GM21529 (cell line): Measurements from ENCODE around the gene SLC30A7.
"Not testable (repeated sequence)": the region's sequence is repeated elsewhere in the genome, so short reads cannot be mapped to it uniquely, and the experiment has no call there.

Experiments
- ATAC-seq: cut with Tn5 transposase; IDR thresholded peaks from one replicate; pipeline ENCODE4 v1.9.1; 2021; ENCODE audit not compliant: unreplicated experiment

Gene SLC30A7

DNA sequence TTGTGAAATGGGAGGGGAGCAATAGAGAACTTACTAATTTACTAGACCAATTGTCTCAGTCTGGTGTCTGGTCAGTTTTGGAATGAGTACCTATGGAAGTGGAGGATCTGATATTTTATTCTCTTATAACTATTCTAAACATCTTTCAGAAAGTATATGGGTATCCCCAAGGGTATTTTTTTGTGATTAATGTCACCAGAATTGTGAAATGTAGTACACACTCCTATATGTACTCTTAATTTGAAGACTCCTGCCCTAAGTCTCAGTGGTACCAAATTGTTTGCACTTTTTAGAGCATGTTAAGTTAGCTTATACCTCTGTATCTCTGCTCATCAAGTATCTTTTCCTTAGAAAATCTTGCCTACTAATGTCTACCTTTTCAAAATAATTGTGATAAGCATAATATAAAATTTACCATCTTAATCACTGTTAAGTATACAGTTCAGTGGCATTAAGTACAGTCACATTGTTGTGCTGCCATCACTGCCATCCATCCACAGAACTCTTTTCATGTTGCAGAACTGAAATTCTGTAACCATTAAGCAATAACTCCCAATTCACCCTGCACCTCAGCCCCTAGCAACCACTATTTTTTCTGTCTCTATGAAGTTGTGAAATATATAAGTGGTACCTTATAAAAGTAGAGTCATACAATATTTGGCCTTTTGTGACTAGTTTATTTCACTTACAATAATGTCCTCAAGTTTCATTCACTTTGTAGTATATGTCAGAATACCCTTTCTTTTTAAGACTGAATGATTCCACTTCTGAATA is 40.5 kb downstream of the SLC30A7 start:
- ATAC-seq: no peak

DNA sequence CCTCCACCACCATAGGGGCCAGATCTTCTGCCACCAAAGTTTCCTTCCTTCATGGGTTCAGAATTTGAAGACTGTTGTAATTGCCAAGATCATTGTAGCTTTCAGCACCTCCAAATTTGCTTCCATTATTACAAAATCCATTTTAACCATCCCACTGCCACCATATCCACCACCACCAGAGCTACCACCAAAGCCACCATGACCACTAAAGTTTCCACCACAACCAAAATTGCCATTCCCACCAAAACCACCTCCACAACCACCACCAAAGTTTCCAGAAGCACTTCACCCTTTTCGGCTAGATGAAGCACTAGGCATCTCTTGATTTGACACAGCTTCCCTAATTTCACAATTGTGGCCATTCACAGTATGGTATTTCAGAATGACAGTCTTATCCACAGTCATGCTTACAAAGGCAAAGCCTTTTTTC is 45.2 kb downstream of the SLC30A7 start:
- no peak for ATAC-seq

DNA sequence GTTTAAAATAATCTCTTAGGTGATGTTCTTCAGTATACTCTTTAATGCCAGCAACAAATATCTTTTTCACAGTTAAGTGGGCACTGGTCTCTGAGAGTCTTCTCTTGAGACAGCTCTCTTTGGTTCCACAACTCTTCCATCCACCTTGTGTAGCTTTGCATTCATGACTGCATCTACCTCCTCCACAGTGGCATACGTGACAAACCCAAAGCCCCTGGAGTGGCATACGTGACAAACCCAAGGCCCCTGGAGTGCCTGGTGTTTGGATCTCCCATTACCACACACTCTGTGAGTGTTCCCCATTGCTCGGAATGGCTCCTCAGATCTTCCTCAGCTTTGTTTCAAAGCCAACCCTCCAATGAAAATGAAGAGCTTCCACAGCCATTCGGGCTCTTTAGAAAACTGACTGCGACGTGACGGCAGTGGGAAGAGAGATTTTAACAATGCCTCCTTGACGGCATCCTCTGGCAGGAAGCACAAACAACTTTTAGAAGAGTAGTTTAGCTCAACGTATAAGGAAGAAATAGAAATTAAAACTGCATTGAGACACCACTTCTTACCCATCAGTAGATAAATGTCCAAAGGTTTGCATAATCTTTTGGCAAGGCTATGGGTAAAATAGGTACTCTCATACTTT is 45.8 kb downstream of the SLC30A7 start:
- ATAC-seq: no peak

DNA sequence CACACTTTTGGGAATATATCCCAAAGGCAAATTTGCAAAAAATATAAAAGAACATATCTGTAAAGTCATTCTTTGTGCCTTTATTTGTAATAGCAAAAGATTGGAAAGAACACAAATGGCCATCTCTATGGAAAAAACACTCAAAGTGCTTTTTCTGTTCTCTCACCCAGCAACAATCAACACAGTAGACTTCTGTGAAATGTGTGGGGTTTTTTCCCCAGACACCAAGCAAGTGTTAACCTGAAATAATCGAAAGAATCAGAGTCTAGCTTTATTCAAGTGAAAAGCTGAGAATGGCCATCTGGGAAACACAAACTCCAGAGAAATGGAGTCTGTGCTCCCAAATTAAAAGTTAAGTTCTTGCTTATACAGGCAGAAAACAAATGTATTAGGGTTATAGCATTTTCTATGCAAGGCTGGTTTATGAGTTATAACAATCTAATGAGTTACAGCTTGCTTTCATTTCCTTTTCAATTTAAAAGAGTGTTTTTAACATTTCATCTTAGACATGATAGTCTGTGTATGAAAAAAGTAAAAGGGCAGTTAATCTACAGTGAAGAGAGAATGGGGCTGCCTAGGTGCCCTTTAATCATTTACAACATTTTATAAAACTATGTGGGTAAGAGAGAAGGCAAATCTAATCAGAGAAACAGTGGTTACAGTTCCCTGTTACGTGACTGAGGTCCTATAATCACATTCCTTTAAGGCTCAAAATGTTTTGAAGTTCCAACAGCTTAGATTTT is 46.6 kb downstream of the SLC30A7 start:
- ATAC-seq: no peak

- ATAC-seq: no peak
Observed at GRCh38 chr1:100943533-100943932, 47.6 kb downstream of the SLC30A7 start.

- not testable (repeated sequence) for ATAC-seq
Observed at GRCh38 chr1:100946064-100946463, 50.2 kb downstream of the SLC30A7 start.

DNA sequence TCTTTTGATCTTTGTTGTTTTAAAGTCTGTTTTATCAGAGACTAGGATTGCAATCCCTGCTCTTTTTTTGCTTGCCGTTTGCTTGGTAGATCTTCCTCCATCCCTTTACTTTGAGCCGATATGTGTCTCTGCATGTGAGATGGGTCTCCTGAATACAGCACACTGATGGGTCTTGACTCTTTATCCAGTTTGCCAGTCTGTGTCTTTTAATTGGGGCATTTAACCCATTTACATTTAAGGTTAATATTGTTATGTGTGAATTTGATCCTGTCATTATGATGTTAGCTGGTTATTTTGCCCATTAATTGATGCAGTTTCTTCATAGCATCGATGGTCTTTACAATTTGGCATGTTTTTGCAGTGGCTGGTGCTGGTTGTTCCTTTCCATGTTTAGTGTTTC is 51.9 kb downstream of the SLC30A7 start:
- not testable (repeated sequence) for ATAC-seq

- not testable (repeated sequence) for ATAC-seq
Observed at GRCh38 chr1:100948721-100949405, 53.0 kb downstream of the SLC30A7 start.

GRCh38 chr1:100949515-100950158 is 53.7 kb downstream of the SLC30A7 start:
- peak; percentile 83 for ATAC-seq

- ATAC-seq: no peak
Observed at GRCh38 chr1:100950337-100950736, 54.4 kb downstream of the SLC30A7 start.

DNA sequence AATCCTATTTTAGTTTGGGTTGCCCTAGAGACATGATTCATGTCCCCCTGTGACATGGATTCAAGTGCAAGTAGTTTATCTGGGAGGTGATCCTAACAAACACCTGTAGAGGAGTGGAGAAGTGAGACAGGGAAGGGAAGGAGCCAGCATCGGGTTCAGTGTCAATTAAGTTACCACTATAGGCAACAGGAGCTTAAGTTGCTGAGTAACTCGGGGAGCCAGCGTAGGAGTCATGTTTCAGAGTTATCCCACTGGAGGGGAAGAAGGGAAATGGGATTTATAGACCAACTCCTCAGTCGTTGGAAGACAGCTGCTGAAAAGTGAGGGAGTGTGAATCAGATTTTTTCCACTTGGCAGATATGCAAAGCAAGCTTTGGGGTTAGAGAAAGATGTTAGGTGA is 54.9 kb downstream of the SLC30A7 start:
- ATAC-seq: no peak

- ATAC-seq: no peak
Observed at GRCh38 chr1:100952104-100952745, 56.3 kb downstream of the SLC30A7 start.

GRCh38 chr1:100952970-100953369 is 57.1 kb downstream of the SLC30A7 start:
- not testable (repeated sequence) for ATAC-seq

DNA sequence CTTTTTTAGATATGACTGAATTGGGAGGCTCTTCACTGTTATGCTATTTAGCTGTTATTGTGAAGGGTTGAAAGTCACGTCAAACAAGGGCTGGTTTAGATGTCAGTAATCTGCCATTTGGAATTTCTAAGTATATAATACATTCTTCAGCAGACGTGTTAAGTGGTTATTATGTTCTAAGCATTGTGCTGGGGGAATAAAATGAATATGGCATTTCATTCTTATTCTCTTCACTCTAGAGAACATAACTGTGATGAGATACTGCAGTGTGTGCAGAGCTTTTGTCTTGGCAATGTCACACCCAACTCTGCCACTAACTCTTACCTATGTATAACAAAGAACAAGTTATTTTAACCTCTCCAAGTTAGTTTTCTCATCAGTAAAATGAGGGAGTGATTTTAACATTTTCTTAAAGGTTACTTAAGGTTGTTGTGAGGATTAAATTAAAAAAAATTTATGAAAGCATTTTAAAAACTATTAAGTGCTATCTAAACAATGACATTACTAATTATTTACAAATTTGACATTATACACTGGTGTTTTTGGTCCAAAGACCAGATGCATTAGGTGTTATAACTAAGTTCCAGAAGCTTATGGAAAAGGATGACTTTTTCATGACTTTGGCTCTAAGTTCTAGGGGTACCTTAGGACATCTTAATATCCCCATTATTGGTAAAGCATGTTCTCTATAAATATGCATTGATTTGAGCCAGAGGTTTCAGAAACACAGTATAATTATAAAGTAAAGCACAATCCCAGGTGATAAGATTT is 58.3 kb downstream of the SLC30A7 start:
- ATAC-seq: no peak

GRCh38 chr1:100955322-100955721 is 59.4 kb downstream of the SLC30A7 start:
- no peak for ATAC-seq

- no peak for ATAC-seq
Observed at GRCh38 chr1:100959502-100960060, 63.7 kb downstream of the SLC30A7 start.

DNA sequence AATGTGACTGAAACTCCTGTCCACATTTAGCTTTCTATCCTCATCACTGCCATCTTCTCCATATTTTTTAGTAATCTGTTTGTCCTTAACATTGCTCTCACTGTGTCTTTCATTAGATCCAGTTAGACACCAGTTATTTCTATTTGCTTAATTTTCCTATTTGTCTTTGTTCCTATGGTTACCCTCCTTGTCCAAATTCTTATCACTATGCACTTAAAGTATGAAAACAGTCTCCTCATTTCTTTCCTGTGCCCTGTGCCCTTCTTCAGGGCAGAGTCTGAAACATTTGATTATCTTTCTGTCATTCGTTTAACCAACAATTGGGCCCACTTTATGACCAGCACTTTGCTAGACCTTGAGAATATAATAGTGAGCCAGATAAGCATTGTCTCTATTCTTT is 64.2 kb downstream of the SLC30A7 start:
- no peak for ATAC-seq

GRCh38 chr1:100968621-100969020 is 72.7 kb downstream of the SLC30A7 start:
- ATAC-seq: no peak

- no peak for ATAC-seq
Observed at GRCh38 chr1:100969327-100969726, 73.4 kb downstream of the SLC30A7 start.
